ENCODE results near the gene GOLGA8B.

GRCh38 chr15:34606131-34606530 is 22.7 kb upstream of the GOLGA8B start:
- TF ChIP-seq POLR2A (IDR thresholded peaks at IDR 0.05) (no peak), CTCF (IDR thresholded peaks at IDR 0.05) (no peak), POLR2AphosphoS5 (IDR thresholded peaks at IDR 0.05) (no peak)

Measured in prostate gland (tissue), 2 donors.